GM21619 (cell line): ENCODE results near the gene ZNF543.

Source experiments
- ATAC-seq: cut with Tn5 transposase; IDR thresholded peaks from one replicate; pipeline ENCODE4 v1.9.1; 2021; ENCODE audit not compliant: unreplicated experiment

The ZNF543 gene

DNA sequence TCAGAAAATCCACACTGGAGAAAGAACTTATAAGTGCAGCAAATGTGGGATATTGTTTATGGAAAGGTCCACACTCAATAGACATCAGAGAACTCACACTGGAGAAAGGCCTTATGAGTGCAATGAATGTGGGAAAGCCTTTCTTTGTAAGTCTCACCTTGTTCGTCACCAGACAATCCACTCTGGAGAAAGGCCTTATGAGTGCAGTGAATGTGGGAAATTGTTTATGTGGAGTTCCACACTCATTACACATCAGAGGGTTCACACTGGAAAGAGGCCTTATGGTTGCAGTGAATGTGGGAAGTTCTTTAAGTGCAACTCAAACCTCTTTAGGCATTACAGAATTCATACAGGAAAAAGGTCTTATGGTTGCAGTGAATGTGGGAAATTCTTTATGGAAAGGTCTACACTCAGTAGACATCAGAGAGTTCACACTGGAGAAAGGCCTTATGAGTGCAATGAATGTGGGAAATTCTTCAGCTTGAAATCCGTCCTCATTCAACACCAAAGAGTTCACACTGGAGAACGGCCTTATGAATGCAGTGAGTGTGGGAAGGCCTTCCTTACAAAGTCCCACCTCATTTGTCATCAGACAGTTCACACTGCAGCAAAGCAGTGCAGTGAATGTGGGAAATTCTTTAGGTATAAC lies 57.4 kb downstream of the ZNF543 start:
- no peak for ATAC-seq
